ENCODE measurements around the gene AFDN.

- TF ChIP-seq, protein P1, sequence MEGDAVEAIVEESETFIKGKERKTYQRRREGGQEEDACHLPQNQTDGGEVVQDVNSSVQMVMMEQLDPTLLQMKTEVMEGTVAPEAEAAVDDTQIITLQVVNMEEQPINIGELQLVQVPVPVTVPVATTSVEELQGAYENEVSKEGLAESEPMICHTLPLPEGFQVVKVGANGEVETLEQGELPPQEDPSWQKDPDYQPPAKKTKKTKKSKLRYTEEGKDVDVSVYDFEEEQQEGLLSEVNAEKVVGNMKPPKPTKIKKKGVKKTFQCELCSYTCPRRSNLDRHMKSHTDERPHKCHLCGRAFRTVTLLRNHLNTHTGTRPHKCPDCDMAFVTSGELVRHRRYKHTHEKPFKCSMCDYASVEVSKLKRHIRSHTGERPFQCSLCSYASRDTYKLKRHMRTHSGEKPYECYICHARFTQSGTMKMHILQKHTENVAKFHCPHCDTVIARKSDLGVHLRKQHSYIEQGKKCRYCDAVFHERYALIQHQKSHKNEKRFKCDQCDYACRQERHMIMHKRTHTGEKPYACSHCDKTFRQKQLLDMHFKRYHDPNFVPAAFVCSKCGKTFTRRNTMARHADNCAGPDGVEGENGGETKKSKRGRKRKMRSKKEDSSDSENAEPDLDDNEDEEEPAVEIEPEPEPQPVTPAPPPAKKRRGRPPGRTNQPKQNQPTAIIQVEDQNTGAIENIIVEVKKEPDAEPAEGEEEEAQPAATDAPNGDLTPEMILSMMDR (IDR thresholded peaks at IDR 0.05): no peak
- TF ChIP-seq POLR2A (IDR thresholded peaks at IDR 0.05): peak in 1 of 2 donors; percentile 34
Measured at GRCh38 chr6:167824591-167825331, 1.9 kb upstream of the AFDN start.

All from thyroid gland (tissue), 4 donors.